ENCODE data around the gene TRIM33.

The TRIM33 gene

DNA sequence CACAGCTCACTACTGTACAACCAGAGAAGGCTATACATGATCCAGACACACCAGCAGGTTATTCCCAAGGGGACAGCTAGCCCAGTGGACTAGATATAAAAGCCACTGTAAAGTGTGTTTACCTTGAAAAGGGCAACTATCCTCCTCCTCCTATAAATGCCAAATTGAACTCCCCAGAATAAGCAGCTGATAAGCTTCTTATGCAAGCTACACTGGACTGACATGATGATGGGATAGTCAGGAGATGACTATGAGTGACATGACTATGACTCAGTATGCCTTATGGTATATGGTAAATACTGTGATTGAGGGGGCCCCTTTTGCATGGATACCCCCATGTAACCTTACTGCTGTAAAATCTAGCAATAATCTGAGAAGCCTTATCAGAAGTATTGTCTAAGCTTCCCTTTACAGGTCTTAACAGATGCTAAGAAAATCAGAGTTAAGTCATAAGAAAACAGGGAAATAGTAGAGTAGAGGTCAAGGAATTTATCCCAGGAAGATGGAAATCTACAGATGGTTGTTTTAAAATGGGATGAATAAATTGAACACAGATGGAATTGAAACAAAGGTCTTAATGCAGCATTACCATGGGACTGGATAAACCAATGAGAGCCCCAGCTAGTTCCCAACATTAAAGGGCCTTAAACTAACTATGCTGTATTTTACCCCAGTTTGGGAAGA lies 55.8 kb downstream of the TRIM33 start:
- Histone ChIP-seq H3K27me3 (ENCODE audit: insufficient read depth, poor library complexity, severe bottlenecking) (no peaks in the 10 kb centered on the region), H3K4me3 (replicated peaks; ENCODE audit: insufficient read depth, low read length) (no peak overlapping the region), H3K27ac (replicated peaks) (no peak overlapping the region)
- TF ChIP-seq, protein P1, sequence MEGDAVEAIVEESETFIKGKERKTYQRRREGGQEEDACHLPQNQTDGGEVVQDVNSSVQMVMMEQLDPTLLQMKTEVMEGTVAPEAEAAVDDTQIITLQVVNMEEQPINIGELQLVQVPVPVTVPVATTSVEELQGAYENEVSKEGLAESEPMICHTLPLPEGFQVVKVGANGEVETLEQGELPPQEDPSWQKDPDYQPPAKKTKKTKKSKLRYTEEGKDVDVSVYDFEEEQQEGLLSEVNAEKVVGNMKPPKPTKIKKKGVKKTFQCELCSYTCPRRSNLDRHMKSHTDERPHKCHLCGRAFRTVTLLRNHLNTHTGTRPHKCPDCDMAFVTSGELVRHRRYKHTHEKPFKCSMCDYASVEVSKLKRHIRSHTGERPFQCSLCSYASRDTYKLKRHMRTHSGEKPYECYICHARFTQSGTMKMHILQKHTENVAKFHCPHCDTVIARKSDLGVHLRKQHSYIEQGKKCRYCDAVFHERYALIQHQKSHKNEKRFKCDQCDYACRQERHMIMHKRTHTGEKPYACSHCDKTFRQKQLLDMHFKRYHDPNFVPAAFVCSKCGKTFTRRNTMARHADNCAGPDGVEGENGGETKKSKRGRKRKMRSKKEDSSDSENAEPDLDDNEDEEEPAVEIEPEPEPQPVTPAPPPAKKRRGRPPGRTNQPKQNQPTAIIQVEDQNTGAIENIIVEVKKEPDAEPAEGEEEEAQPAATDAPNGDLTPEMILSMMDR (IDR thresholded peaks at IDR 0.05; ENCODE audit: insufficient read depth, low read length): no peak
- TF ChIP-seq SPI1 (IDR thresholded peaks at IDR 0.05; ENCODE audit: borderline replicate concordance, low read depth): no peak
- no peak for TF ChIP-seq GABPA (IDR thresholded peaks at IDR 0.05; ENCODE audit: low read depth)
- TF ChIP-seq POLR2AphosphoS5 (IDR thresholded peaks at IDR 0.05; ENCODE audit: low read depth): no peak
- TF ChIP-seq, protein P2, sequence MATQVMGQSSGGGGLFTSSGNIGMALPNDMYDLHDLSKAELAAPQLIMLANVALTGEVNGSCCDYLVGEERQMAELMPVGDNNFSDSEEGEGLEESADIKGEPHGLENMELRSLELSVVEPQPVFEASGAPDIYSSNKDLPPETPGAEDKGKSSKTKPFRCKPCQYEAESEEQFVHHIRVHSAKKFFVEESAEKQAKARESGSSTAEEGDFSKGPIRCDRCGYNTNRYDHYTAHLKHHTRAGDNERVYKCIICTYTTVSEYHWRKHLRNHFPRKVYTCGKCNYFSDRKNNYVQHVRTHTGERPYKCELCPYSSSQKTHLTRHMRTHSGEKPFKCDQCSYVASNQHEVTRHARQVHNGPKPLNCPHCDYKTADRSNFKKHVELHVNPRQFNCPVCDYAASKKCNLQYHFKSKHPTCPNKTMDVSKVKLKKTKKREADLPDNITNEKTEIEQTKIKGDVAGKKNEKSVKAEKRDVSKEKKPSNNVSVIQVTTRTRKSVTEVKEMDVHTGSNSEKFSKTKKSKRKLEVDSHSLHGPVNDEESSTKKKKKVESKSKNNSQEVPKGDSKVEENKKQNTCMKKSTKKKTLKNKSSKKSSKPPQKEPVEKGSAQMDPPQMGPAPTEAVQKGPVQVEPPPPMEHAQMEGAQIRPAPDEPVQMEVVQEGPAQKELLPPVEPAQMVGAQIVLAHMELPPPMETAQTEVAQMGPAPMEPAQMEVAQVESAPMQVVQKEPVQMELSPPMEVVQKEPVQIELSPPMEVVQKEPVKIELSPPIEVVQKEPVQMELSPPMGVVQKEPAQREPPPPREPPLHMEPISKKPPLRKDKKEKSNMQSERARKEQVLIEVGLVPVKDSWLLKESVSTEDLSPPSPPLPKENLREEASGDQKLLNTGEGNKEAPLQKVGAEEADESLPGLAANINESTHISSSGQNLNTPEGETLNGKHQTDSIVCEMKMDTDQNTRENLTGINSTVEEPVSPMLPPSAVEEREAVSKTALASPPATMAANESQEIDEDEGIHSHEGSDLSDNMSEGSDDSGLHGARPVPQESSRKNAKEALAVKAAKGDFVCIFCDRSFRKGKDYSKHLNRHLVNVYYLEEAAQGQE (IDR thresholded peaks at IDR 0.05; ENCODE audit: insufficient replicate concordance, low read depth): no peak
- DNase-seq (ENCODE audit: low read depth in 1 of 2, low spot score in 1 of 2): no peak

DNA sequence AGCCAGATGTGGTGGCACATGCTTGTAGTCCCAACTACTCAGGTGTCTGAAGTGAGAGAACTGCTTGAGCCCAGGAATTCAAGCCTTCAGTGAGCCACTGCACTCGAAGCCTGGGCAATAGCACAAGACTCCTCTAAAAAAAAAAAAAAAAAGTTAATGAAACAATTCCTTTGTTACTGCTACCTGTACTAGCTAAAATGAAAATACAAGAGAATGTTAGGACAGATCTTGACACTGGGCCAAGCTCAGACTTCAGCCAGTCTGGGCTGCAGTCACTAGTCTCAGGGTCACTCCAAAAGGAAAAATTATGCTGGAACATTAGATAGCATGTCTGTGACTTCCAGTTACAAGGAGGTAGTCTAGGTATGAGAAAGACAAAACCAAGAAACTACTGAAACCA lies 56.5 kb downstream of the TRIM33 start:
- TF ChIP-seq, protein P2 (IDR thresholded peaks at IDR 0.05; ENCODE audit: insufficient replicate concordance, low read depth): no peak
- TF ChIP-seq GABPA (IDR thresholded peaks at IDR 0.05; ENCODE audit: low read depth): no peak
- TF ChIP-seq, protein P1 (IDR thresholded peaks at IDR 0.05; ENCODE audit: insufficient read depth, low read length): no peak
- no peak for TF ChIP-seq POLR2AphosphoS5 (IDR thresholded peaks at IDR 0.05; ENCODE audit: low read depth)
- TF ChIP-seq SPI1 (IDR thresholded peaks at IDR 0.05; ENCODE audit: borderline replicate concordance, low read depth): no peak
- H3K27me3 ChIP-seq (ENCODE audit: insufficient read depth, poor library complexity, severe bottlenecking): no peaks in the 10 kb centered on the region
- no peak overlapping the region for H3K27ac ChIP-seq (replicated peaks)
- H3K4me3 ChIP-seq (replicated peaks; ENCODE audit: insufficient read depth, low read length): no peak overlapping the region
- DNase-seq (ENCODE audit: low read depth in 1 of 2, low spot score in 1 of 2): no peak

DNA sequence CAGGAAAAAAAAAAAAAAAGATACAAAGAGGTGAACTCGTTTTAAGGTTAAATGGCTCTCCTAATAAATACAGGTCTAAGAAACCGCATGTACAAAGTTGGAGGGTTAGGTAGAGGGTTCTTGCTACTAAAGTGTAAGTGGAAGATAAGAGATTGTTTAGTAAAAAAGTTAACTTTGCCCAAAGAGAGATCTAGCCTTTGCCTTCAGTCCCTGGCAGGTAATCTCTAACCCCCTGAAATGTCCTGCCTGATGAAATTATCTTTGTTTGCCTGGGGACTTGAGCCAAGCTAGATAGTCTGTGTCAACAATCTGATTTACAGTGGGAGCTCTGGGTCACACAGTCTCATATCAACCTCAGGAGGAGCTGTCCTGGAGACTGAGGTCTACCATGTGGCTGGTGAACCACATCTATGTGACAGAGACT lies 57.6 kb downstream of the TRIM33 start:
- no peak overlapping the region for H3K27ac ChIP-seq (replicated peaks)

More for the DNA sequence above, 57.6 kb downstream of the TRIM33 start:
- Histone ChIP-seq H3K27me3 (ENCODE audit: insufficient read depth, poor library complexity, severe bottlenecking) (no peaks in the 10 kb centered on the region), H3K4me3 (replicated peaks; ENCODE audit: insufficient read depth, low read length) (no peak overlapping the region)
- no peak for DNase-seq (ENCODE audit: low read depth in 1 of 2, low spot score in 1 of 2)
- TF ChIP-seq, protein P2 (IDR thresholded peaks at IDR 0.05; ENCODE audit: insufficient replicate concordance, low read depth): no peak
- no peak for TF ChIP-seq SPI1 (IDR thresholded peaks at IDR 0.05; ENCODE audit: borderline replicate concordance, low read depth)
- no peak for TF ChIP-seq POLR2AphosphoS5 (IDR thresholded peaks at IDR 0.05; ENCODE audit: low read depth)
- TF ChIP-seq, protein P1 (IDR thresholded peaks at IDR 0.05; ENCODE audit: insufficient read depth, low read length): no peak
- TF ChIP-seq GABPA (IDR thresholded peaks at IDR 0.05; ENCODE audit: low read depth): no peak

All from HL-60 (cell line).